ENCODE results near the gene LGR4.
A peak's percentile ranks its signal among the peaks of the same experiment; 100 is the strongest.
"Not testable (repeated sequence)": the region's sequence is repeated elsewhere in the genome, so short reads cannot be mapped to it uniquely, and the experiment has no call there.

The LGR4 gene

GRCh38 chr11:27472398-27473016, at the start of gene LGR4:
TSS of gene LGR4 (minus strand) at chr11:27472790. CDS start at chr11:27472302, 488 bp downstream.
- DNase-seq (ENCODE audit: low read depth in 4 of 4, low spot score in 1 of 4), result peak in 3 of 4 experiments; percentile 40 to 54 (median 42)

- DNase-seq (ENCODE audit: low read depth in 4 of 4, low spot score in 1 of 4), result no peak
Observed at GRCh38 chr11:27520226-27520625, 47.6 kb upstream of the LGR4 start.

- DNase-seq (ENCODE audit: low read depth in 4 of 4, low spot score in 1 of 4), result no peak
Observed at GRCh38 chr11:27518518-27518917, 45.9 kb upstream of the LGR4 start.

- DNase-seq (ENCODE audit: low read depth in 4 of 4, low spot score in 1 of 4), result not testable (repeated sequence)
Observed at GRCh38 chr11:27517490-27517889, 44.9 kb upstream of the LGR4 start.

- DNase-seq (ENCODE audit: low read depth in 4 of 4, low spot score in 1 of 4), result no peak
Observed at GRCh38 chr11:27514558-27514957, 42.0 kb upstream of the LGR4 start.

- no peak for DNase-seq (ENCODE audit: low read depth in 4 of 4, low spot score in 1 of 4)
Observed at GRCh38 chr11:27514076-27514475, 41.5 kb upstream of the LGR4 start.

- DNase-seq (ENCODE audit: low read depth in 4 of 4, low spot score in 1 of 4), result no peak
Observed at GRCh38 chr11:27513389-27513788, 40.8 kb upstream of the LGR4 start.

GRCh38 chr11:27512238-27512637, 39.6 kb upstream of the LGR4 start:
- DNase-seq (ENCODE audit: low read depth in 4 of 4, low spot score in 1 of 4), result no peak

- no peak for DNase-seq (ENCODE audit: low read depth in 4 of 4, low spot score in 1 of 4)
Observed at GRCh38 chr11:27509908-27510307, 37.3 kb upstream of the LGR4 start.

GRCh38 chr11:27507557-27508322, 35.1 kb upstream of the LGR4 start:
- no peak for DNase-seq (ENCODE audit: low read depth in 4 of 4, low spot score in 1 of 4)

- DNase-seq (ENCODE audit: low read depth in 4 of 4, low spot score in 1 of 4), result peak; percentile 86 to 94 (median 91)
Observed at GRCh38 chr11:27506200-27507182, 33.9 kb upstream of the LGR4 start, which contains the start of gene LIN7C. TSS of gene LIN7C (minus strand) at chr11:27506769. CDS start at chr11:27506752, 17 bp downstream.

- DNase-seq (ENCODE audit: low read depth in 4 of 4, low spot score in 1 of 4), result no peak
Observed at GRCh38 chr11:27505781-27506180, 33.2 kb upstream of the LGR4 start.

GRCh38 chr11:27504205-27504604, 31.6 kb upstream of the LGR4 start:
- DNase-seq (ENCODE audit: low read depth in 4 of 4, low spot score in 1 of 4), result no peak

GRCh38 chr11:27501100-27501499, 28.5 kb upstream of the LGR4 start:
- DNase-seq (ENCODE audit: low read depth in 4 of 4, low spot score in 1 of 4), result no peak

GRCh38 chr11:27497911-27498310, 25.3 kb upstream of the LGR4 start:
- DNase-seq (ENCODE audit: low read depth in 4 of 4, low spot score in 1 of 4), result no peak

- no peak for DNase-seq (ENCODE audit: low read depth in 4 of 4, low spot score in 1 of 4)
Observed at GRCh38 chr11:27497284-27497866, 24.8 kb upstream of the LGR4 start.

- no peak for DNase-seq (ENCODE audit: low read depth in 4 of 4, low spot score in 1 of 4)
Observed at GRCh38 chr11:27496461-27496860, 23.9 kb upstream of the LGR4 start.

GRCh38 chr11:27495710-27496300, 23.2 kb upstream of the LGR4 start:
- no peak for DNase-seq (ENCODE audit: low read depth in 4 of 4, low spot score in 1 of 4)

GRCh38 chr11:27489092-27489491, 16.5 kb upstream of the LGR4 start:
- no peak for DNase-seq (ENCODE audit: low read depth in 4 of 4, low spot score in 1 of 4)

GRCh38 chr11:27487706-27488105, 15.1 kb upstream of the LGR4 start:
- DNase-seq (ENCODE audit: low read depth in 4 of 4, low spot score in 1 of 4), result no peak
